ENCODE data around the gene LMX1A.

The LMX1A gene

GRCh38 chr1:165303386-165303785, 53.1 kb downstream of the LMX1A start:
- H3K4me1 ChIP-seq (ENCODE audit: control insufficient read depth in 2 of 2, insufficient read depth in 1 of 2, low read depth in 1 of 2, low read length in 2 of 2) = peaks cover 0 to 4% of the 10 kb centered on the region in 2 donors
- no peak overlapping the region for H3K4ac ChIP-seq (ENCODE audit: low read length)
- no peak overlapping the region for H2BK5ac ChIP-seq (ENCODE audit: low read length)
- no peak overlapping the region for H3K18ac ChIP-seq (ENCODE audit: low read length)
- H3K36me3 ChIP-seq (replicated peaks in 1 of 2; ENCODE audit: control insufficient read depth in 2 of 2, insufficient read depth in 2 of 2, low read length in 2 of 2) = no peaks in the 10 kb centered on the region
- H3K4me2 ChIP-seq (ENCODE audit: insufficient read depth, low read length, poor library complexity, severe bottlenecking) = no peak overlapping the region
- WGBS, 2 donors (ENCODE audit: extremely low coverage in 2 of 2, insufficient read length in 2 of 2, insufficient replicate concordance in 1 of 2) = no CpG with 5 or more reads among the region's 8 CpGs
- no peak overlapping the region for H2BK12ac ChIP-seq (ENCODE audit: low read length)
- no peak overlapping the region for H2BK120ac ChIP-seq (ENCODE audit: low read depth, low read length)
- DNase-seq (ENCODE audit: low spot score) = no peak
- H3K9me3 ChIP-seq (replicated peaks in 1 of 2; ENCODE audit: control insufficient read depth in 2 of 2, insufficient read depth in 1 of 2, low read depth in 1 of 2, low read length in 2 of 2) = no peaks in the 10 kb centered on the region
- H2AFZ ChIP-seq (ENCODE audit: low read length) = no peak overlapping the region
- H4K91ac ChIP-seq (ENCODE audit: low read depth, low read length, poor library complexity) = no peak overlapping the region
- H3K4me3 ChIP-seq (ENCODE audit: low read length in 2 of 2) = no peak overlapping the region
- no peak overlapping the region for H2BK15ac ChIP-seq (ENCODE audit: low read length)
- H3K9ac ChIP-seq (ENCODE audit: low read depth, low read length, poor library complexity) = no peak overlapping the region
- H2AK5ac ChIP-seq (ENCODE audit: low read depth, low read length) = no peak overlapping the region
- no peak overlapping the region for H3K27ac ChIP-seq (replicated peaks; ENCODE audit: low read length)
- H3K14ac ChIP-seq (ENCODE audit: low read length) = no peak overlapping the region
- no peak overlapping the region for H4K8ac ChIP-seq (ENCODE audit: low read depth, low read length)
- H3K79me1 ChIP-seq (ENCODE audit: low read depth, low read length) = no peaks in the 10 kb centered on the region
- H3K27me3 ChIP-seq (ENCODE audit: control insufficient read depth in 3 of 3, insufficient read depth in 3 of 3, low read depth in 1 of 3, low read length in 3 of 3) = no peaks in the 10 kb centered on the region
- no peak overlapping the region for H3K23ac ChIP-seq (ENCODE audit: low read depth, low read length, poor library complexity)

DNA sequence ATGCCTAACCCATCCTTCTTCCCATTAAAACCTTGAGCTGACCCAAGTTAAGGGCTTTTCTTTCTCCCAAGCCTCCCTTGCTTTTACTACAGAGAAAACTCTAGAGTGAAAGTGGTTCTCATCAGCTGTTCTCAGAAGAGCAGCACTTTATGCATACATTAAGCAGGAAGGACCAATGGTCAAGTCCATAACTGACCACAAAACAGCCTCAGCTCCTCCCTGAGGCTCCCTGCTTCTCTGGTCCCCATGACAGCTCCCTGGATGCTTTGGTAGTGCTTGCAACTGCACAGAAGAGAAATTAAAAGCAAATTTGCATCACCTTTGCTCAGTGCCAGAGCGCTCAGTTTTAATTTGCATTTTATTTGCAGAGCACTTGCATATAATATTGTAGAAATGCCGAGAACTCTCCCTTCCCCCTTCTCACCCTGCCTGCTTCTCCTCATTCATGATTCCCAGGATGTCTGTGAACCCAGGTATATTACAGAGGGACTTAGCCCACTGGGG, 56.1 kb downstream of the LMX1A start:
- H3K27me3 ChIP-seq (ENCODE audit: control insufficient read depth in 3 of 3, insufficient read depth in 3 of 3, low read depth in 1 of 3, low read length in 3 of 3) = no peaks in the 10 kb centered on the region
- H3K23ac ChIP-seq (ENCODE audit: low read depth, low read length, poor library complexity) = no peak overlapping the region
- no peak overlapping the region for H4K8ac ChIP-seq (ENCODE audit: low read depth, low read length)
- no peak overlapping the region for H3K14ac ChIP-seq (ENCODE audit: low read length)
- no peaks in the 10 kb centered on the region for H3K36me3 ChIP-seq (replicated peaks in 1 of 2; ENCODE audit: control insufficient read depth in 2 of 2, insufficient read depth in 2 of 2, low read length in 2 of 2)
- H3K9ac ChIP-seq (ENCODE audit: low read depth, low read length, poor library complexity) = no peak overlapping the region
- H3K4me1 ChIP-seq (ENCODE audit: control insufficient read depth in 2 of 2, insufficient read depth in 1 of 2, low read depth in 1 of 2, low read length in 2 of 2) = peaks cover 0 to 9% of the 10 kb centered on the region in 2 donors
- no peak overlapping the region for H2BK120ac ChIP-seq (ENCODE audit: low read depth, low read length)
- H2BK15ac ChIP-seq (ENCODE audit: low read length) = no peak overlapping the region
- no peak overlapping the region for H2AK5ac ChIP-seq (ENCODE audit: low read depth, low read length)
- H3K9me3 ChIP-seq (replicated peaks in 1 of 2; ENCODE audit: control insufficient read depth in 2 of 2, insufficient read depth in 1 of 2, low read depth in 1 of 2, low read length in 2 of 2) = no peaks in the 10 kb centered on the region
- DNase-seq (ENCODE audit: low spot score) = no peak
- H3K79me1 ChIP-seq (ENCODE audit: low read depth, low read length) = no peaks in the 10 kb centered on the region
- no peak overlapping the region for H3K4ac ChIP-seq (ENCODE audit: low read length)
- no peak overlapping the region for H3K18ac ChIP-seq (ENCODE audit: low read length)
- H2BK12ac ChIP-seq (ENCODE audit: low read length) = no peak overlapping the region
- H3K4me2 ChIP-seq (ENCODE audit: insufficient read depth, low read length, poor library complexity, severe bottlenecking) = no peak overlapping the region
- H3K27ac ChIP-seq (replicated peaks; ENCODE audit: low read length) = no peak overlapping the region
- no CpG with 5 or more reads among the region's 2 CpGs for whole genome bisulfite sequencing, 2 donors (ENCODE audit: extremely low coverage in 2 of 2, insufficient read length in 2 of 2, insufficient replicate concordance in 1 of 2)
- no peak overlapping the region for H3K4me3 ChIP-seq (ENCODE audit: low read length in 2 of 2)
- H2AFZ ChIP-seq (ENCODE audit: low read length) = no peak overlapping the region
- no peak overlapping the region for H4K91ac ChIP-seq (ENCODE audit: low read depth, low read length, poor library complexity)
- H2BK5ac ChIP-seq (ENCODE audit: low read length) = no peak overlapping the region

- Histone ChIP-seq H2AFZ (ENCODE audit: low read length) (no peak overlapping the region), H3K14ac (ENCODE audit: low read length) (peak overlapping the region; percentile 4), H3K9ac (ENCODE audit: low read depth, low read length, poor library complexity) (no peak overlapping the region), H4K8ac (ENCODE audit: low read depth, low read length) (no peak overlapping the region), H3K4me3 (ENCODE audit: low read length in 2 of 2) (no peak overlapping the region), H3K27me3 (ENCODE audit: control insufficient read depth in 3 of 3, insufficient read depth in 3 of 3, low read depth in 1 of 3, low read length in 3 of 3) (no peaks in the 10 kb centered on the region), H3K4me1 (ENCODE audit: control insufficient read depth in 2 of 2, insufficient read depth in 1 of 2, low read depth in 1 of 2, low read length in 2 of 2) (peaks cover 0 to 7% of the 10 kb centered on the region in 2 donors), H3K9me3 (replicated peaks in 1 of 2; ENCODE audit: control insufficient read depth in 2 of 2, insufficient read depth in 1 of 2, low read depth in 1 of 2, low read length in 2 of 2) (no peaks in the 10 kb centered on the region), H2BK5ac (ENCODE audit: low read length) (no peak overlapping the region), H2BK120ac (ENCODE audit: low read depth, low read length) (no peak overlapping the region), H2AK5ac (ENCODE audit: low read depth, low read length) (no peak overlapping the region), H3K4ac (ENCODE audit: low read length) (no peak overlapping the region), H3K4me2 (ENCODE audit: insufficient read depth, low read length, poor library complexity, severe bottlenecking) (no peak overlapping the region), H3K23ac (ENCODE audit: low read depth, low read length, poor library complexity) (no peak overlapping the region), H3K27ac (replicated peaks; ENCODE audit: low read length) (no peak overlapping the region), H2BK12ac (ENCODE audit: low read length) (no peak overlapping the region), H3K79me1 (ENCODE audit: low read depth, low read length) (no peaks in the 10 kb centered on the region), H3K18ac (ENCODE audit: low read length) (no peak overlapping the region), H4K91ac (ENCODE audit: low read depth, low read length, poor library complexity) (no peak overlapping the region), H2BK15ac (ENCODE audit: low read length) (no peak overlapping the region), H3K36me3 (replicated peaks in 1 of 2; ENCODE audit: control insufficient read depth in 2 of 2, insufficient read depth in 2 of 2, low read length in 2 of 2) (no peaks in the 10 kb centered on the region)
- DNase-seq (ENCODE audit: low spot score) = no peak
- no CpG with 5 or more reads among the region's 6 CpGs for WGBS, 2 donors (ENCODE audit: extremely low coverage in 2 of 2, insufficient read length in 2 of 2, insufficient replicate concordance in 1 of 2)
Observed at GRCh38 chr1:165298203-165298820, 58.2 kb downstream of the LMX1A start.

GRCh38 chr1:165296205-165296604, 60.3 kb downstream of the LMX1A start:
- H4K91ac ChIP-seq (ENCODE audit: low read depth, low read length, poor library complexity) = no peak overlapping the region
- H3K27me3 ChIP-seq (ENCODE audit: control insufficient read depth in 3 of 3, insufficient read depth in 3 of 3, low read depth in 1 of 3, low read length in 3 of 3) = no peaks in the 10 kb centered on the region

More at GRCh38 chr1:165296205-165296604, 60.3 kb downstream of the LMX1A start:
- no peaks in the 10 kb centered on the region for H3K36me3 ChIP-seq (replicated peaks in 1 of 2; ENCODE audit: control insufficient read depth in 2 of 2, insufficient read depth in 2 of 2, low read length in 2 of 2)
- H3K23ac ChIP-seq (ENCODE audit: low read depth, low read length, poor library complexity) = no peak overlapping the region
- no peaks in the 10 kb centered on the region for H3K79me1 ChIP-seq (ENCODE audit: low read depth, low read length)
- no peak overlapping the region for H2BK12ac ChIP-seq (ENCODE audit: low read length)
- H2AK5ac ChIP-seq (ENCODE audit: low read depth, low read length) = no peak overlapping the region
- no peak overlapping the region for H2BK15ac ChIP-seq (ENCODE audit: low read length)
- WGBS, 2 donors (ENCODE audit: extremely low coverage in 2 of 2, insufficient read length in 2 of 2, insufficient replicate concordance in 1 of 2) = no CpG with 5 or more reads among the region's 4 CpGs
- no peak overlapping the region for H2BK120ac ChIP-seq (ENCODE audit: low read depth, low read length)
- H3K9ac ChIP-seq (ENCODE audit: low read depth, low read length, poor library complexity) = no peak overlapping the region
- no peak overlapping the region for H3K4me2 ChIP-seq (ENCODE audit: insufficient read depth, low read length, poor library complexity, severe bottlenecking)
- no peak overlapping the region for H3K18ac ChIP-seq (ENCODE audit: low read length)
- H3K4me1 ChIP-seq (ENCODE audit: control insufficient read depth in 2 of 2, insufficient read depth in 1 of 2, low read depth in 1 of 2, low read length in 2 of 2) = peaks cover 0 to 6% of the 10 kb centered on the region in 2 donors
- no peak overlapping the region for H3K4ac ChIP-seq (ENCODE audit: low read length)
- H2AFZ ChIP-seq (ENCODE audit: low read length) = no peak overlapping the region
- no peak overlapping the region for H3K4me3 ChIP-seq (ENCODE audit: low read length in 2 of 2)
- H3K27ac ChIP-seq (replicated peaks; ENCODE audit: low read length) = no peak overlapping the region
- no peak overlapping the region for H3K14ac ChIP-seq (ENCODE audit: low read length)
- peak overlapping the region; percentile 20 for H4K8ac ChIP-seq (ENCODE audit: low read depth, low read length)
- no peak for DNase-seq (ENCODE audit: low spot score)
- H3K9me3 ChIP-seq (replicated peaks in 1 of 2; ENCODE audit: control insufficient read depth in 2 of 2, insufficient read depth in 1 of 2, low read depth in 1 of 2, low read length in 2 of 2) = no peaks in the 10 kb centered on the region
- no peak overlapping the region for H2BK5ac ChIP-seq (ENCODE audit: low read length)

Data from neuronal stem cell (in vitro differentiated cells).